ENCODE data around the gene DGCR8.

DNA sequence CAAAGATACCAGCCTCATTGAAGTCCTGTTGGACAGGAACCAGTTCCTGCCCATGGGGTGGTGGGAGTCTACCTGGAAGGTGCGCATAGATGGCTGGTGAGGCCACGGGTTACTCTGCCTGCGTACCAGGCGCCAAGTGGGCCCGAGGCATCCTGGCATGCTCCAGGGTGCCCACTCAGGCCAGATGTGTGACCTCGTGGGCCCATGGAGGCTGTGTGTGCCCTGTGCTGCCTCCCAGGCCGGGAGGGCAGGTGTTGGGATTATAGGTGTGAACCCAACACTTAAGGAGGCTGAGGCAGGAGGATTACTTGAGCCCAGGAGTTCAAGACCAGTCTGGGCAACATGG, 36.1 kb upstream of the DGCR8 start:
- TF ChIP-seq, protein P1, sequence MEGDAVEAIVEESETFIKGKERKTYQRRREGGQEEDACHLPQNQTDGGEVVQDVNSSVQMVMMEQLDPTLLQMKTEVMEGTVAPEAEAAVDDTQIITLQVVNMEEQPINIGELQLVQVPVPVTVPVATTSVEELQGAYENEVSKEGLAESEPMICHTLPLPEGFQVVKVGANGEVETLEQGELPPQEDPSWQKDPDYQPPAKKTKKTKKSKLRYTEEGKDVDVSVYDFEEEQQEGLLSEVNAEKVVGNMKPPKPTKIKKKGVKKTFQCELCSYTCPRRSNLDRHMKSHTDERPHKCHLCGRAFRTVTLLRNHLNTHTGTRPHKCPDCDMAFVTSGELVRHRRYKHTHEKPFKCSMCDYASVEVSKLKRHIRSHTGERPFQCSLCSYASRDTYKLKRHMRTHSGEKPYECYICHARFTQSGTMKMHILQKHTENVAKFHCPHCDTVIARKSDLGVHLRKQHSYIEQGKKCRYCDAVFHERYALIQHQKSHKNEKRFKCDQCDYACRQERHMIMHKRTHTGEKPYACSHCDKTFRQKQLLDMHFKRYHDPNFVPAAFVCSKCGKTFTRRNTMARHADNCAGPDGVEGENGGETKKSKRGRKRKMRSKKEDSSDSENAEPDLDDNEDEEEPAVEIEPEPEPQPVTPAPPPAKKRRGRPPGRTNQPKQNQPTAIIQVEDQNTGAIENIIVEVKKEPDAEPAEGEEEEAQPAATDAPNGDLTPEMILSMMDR (IDR thresholded peaks at IDR 0.05), result no peak
- TF ChIP-seq POLR2A (IDR thresholded peaks at IDR 0.05), result no peak

All from right lobe of liver (tissue), 4 donors.